ENCODE measurements around the gene IL17RD. TPM values are rescaled to one million over a fixed set of nuclear protein-coding genes. Genes with fewer than 3 reads are reported as not detected.

The IL17RD gene
- total RNA-seq, 1 experiment from 2014 or later, result 31.7 TPM

DNA sequence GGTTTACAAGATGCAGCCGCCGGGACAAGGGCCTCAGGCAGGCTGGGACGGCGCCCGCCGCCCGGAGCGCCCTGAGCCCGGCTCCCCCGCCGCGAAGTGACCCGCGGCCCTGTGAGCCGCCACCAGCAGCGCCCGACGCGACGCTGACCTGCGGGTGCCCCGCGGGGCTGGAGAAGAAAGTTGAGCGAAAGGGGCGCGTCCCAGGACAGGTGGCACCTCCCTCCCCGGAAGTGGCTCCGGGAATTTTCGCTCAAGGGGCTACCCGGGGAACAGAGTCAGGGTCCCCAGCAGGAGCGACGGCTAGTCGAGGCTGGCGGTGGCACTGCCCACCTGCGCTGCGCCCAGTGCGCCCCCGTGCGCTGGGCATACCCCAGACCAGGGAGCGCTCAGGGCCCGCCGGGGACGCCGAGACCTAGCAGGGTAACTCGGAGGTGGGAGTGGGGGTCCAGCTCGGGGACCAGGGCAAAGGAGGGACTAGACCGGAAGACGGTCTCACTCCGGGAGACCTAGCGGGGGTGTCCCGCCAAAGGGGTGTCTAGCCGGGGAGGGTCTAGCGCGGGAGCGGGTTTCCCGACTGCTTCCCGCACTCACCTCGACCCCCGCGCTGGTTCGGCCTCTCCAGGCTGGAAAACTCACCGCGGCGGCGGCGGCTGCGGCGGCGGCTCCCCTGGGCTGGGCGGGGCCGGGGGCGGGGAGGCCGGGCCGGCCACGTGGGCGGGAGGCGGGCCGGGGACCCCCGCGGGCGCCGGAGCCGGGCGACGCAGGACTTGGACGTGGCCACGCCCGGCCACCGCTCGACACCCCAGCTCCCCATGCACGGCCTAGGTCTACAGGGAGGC lies 86.3 kb downstream of the IL17RD start:
- Histone ChIP-seq H2BK120ac (ENCODE audit: low read depth, low read length, poor library complexity, severe bottlenecking) (no peak overlapping the region), H3K4me2 (ENCODE audit: insufficient read depth, insufficient read length, low read length) (peak overlapping the region; percentile 47), H3K23ac (ENCODE audit: insufficient read length, low read depth, low read length) (no peak overlapping the region), H3K27me3 (ENCODE audit: insufficient read depth, low read length) (no peaks in the 10 kb centered on the region; the same call in 1 of the 2 replicates), H3K23me2 (ENCODE audit: insufficient read length, low read depth, low read length, poor library complexity, severe bottlenecking) (no peaks in the 10 kb centered on the region), H3K27ac (ENCODE audit: insufficient read length, low read depth, low read length) (no peak overlapping the region), H4K20me1 (ENCODE audit: control insufficient read depth, insufficient read depth, insufficient read length) (no peaks in the 10 kb centered on the region), H2BK20ac (ENCODE audit: low read depth, low read length, poor library complexity, severe bottlenecking) (no peak overlapping the region), H3K56ac (ENCODE audit: insufficient read length, low read depth, low read length) (no peak overlapping the region), H3K79me2 (ENCODE audit: insufficient read depth, low read length) (no peaks in the 10 kb centered on the region), H3K4me1 (ENCODE audit: insufficient read depth, low read length) (no peaks in the 10 kb centered on the region), H4K5ac (ENCODE audit: insufficient read length, low read depth, low read length) (no peak overlapping the region), H3K14ac (ENCODE audit: insufficient read depth, low read length) (peak overlapping the region; percentile 36; the same call in 1 of the 2 replicates), H3K79me1 (ENCODE audit: insufficient read depth, low read depth, low read length, poor library complexity, severe bottlenecking) (no peaks in the 10 kb centered on the region), H3K4ac (ENCODE audit: low read depth, low read length) (no peak overlapping the region), H2BK15ac (ENCODE audit: low read depth, low read length) (no peak overlapping the region), H2BK5ac (ENCODE audit: insufficient read length, low read length) (no peak overlapping the region), H4K91ac (ENCODE audit: insufficient read length, low read depth, low read length) (no peak overlapping the region), H3K9ac (ENCODE audit: extremely low read depth, insufficient read length, low read length) (peak overlapping the region; percentile 4), H3K18ac (ENCODE audit: insufficient read length, low read depth, low read length) (no peak overlapping the region), H3T11ph (ENCODE audit: low read length) (no peak overlapping the region), H2AK5ac (ENCODE audit: insufficient read length, low read length) (no peak overlapping the region), H2BK12ac (ENCODE audit: insufficient read length, low read depth, low read length) (no peak overlapping the region), H2AFZ (ENCODE audit: low read length) (no peak overlapping the region), H3K9me3 (ENCODE audit: control insufficient read depth, low read depth, low read length) (no peaks in the 10 kb centered on the region), H4K8ac (replicated peaks; ENCODE audit: insufficient read length, low read depth, low read length) (no peak overlapping the region)
- H3K36me3 Mint-ChIP-seq (ENCODE audit: insufficient read depth in 1 of 3, low read depth in 3 of 3), result peaks cover 0 to 5% (median 0%) of the 10 kb centered on the region in 3 experiments; a peak in 1 of 7 replicates
- peaks cover 11 to 14% of the 10 kb centered on the region in 2 experiments for H3K4me1 Mint-ChIP-seq
- TF ChIP-seq, protein P1, sequence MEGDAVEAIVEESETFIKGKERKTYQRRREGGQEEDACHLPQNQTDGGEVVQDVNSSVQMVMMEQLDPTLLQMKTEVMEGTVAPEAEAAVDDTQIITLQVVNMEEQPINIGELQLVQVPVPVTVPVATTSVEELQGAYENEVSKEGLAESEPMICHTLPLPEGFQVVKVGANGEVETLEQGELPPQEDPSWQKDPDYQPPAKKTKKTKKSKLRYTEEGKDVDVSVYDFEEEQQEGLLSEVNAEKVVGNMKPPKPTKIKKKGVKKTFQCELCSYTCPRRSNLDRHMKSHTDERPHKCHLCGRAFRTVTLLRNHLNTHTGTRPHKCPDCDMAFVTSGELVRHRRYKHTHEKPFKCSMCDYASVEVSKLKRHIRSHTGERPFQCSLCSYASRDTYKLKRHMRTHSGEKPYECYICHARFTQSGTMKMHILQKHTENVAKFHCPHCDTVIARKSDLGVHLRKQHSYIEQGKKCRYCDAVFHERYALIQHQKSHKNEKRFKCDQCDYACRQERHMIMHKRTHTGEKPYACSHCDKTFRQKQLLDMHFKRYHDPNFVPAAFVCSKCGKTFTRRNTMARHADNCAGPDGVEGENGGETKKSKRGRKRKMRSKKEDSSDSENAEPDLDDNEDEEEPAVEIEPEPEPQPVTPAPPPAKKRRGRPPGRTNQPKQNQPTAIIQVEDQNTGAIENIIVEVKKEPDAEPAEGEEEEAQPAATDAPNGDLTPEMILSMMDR (conservative IDR thresholded peaks at IDR 0.05), result no peak; the same call in 2 of the 3 replicates
- peak; percentile 80 for DNase-seq
- no peak overlapping the region for H3K27ac Mint-ChIP-seq
- WGBS (ENCODE audit: extremely low coverage, insufficient read length, low lambda C conversion rate), result no CpG with 5 or more reads among the region's 91 CpGs
- H3K9me3 Mint-ChIP-seq, result no peaks in the 10 kb centered on the region
- peaks cover 44% of the 10 kb centered on the region for H3K27me3 Mint-ChIP-seq (ENCODE audit: low read depth)
- H3K4me3 Mint-ChIP-seq, result peak overlapping the region; percentile 72 to 82
